HG02884 (cell line): ENCODE measurements around the gene EIF2AK3.
A peak's percentile ranks its signal among the peaks of the same experiment; 100 is the strongest.
"Not testable (repeated sequence)": the region's sequence is repeated elsewhere in the genome, so short reads cannot be mapped to it uniquely, and the experiment has no call there.

Source experiments
- ATAC-seq: cut with Tn5 transposase; IDR thresholded peaks from one replicate; pipeline ENCODE4 v1.9.1; 2021; ENCODE audit warnings: mild to moderate bottlenecking, moderate library complexity; ENCODE audit not compliant: unreplicated experiment

The EIF2AK3 gene

GRCh38 chr2:88627055-88627855 is at the start of gene EIF2AK3:
EIF2AK3 (minus strand) TSS chr2:88627464; CDS start chr2:88627274, 190 bp downstream.
- peak; percentile 82 for ATAC-seq

GRCh38 chr2:88673363-88673762 is 46.1 kb upstream of the EIF2AK3 start:
- no peak for ATAC-seq

GRCh38 chr2:88671786-88672427 is 44.6 kb upstream of the EIF2AK3 start:
- ATAC-seq, result peak; percentile 52

GRCh38 chr2:88669482-88670214 is 42.4 kb upstream of the EIF2AK3 start:
- ATAC-seq, result peak; percentile 69

- ATAC-seq, result no peak
Measured at GRCh38 chr2:88668862-88669261, 41.6 kb upstream of the EIF2AK3 start.

GRCh38 chr2:88667219-88667618 is 40.0 kb upstream of the EIF2AK3 start:
- no peak for ATAC-seq

- no peak for ATAC-seq
Measured at GRCh38 chr2:88666576-88666975, 39.3 kb upstream of the EIF2AK3 start.

- ATAC-seq, result no peak
Measured at GRCh38 chr2:88660622-88661021, 33.4 kb upstream of the EIF2AK3 start.

- ATAC-seq, result no peak
Measured at GRCh38 chr2:88659538-88659915, 32.3 kb upstream of the EIF2AK3 start.

GRCh38 chr2:88658881-88659537 is 31.7 kb upstream of the EIF2AK3 start:
- ATAC-seq, result no peak

GRCh38 chr2:88658326-88658725 is 31.1 kb upstream of the EIF2AK3 start:
- ATAC-seq, result no peak

- no peak for ATAC-seq
Measured at GRCh38 chr2:88657131-88657530, 29.9 kb upstream of the EIF2AK3 start.

GRCh38 chr2:88656690-88657089 is 29.4 kb upstream of the EIF2AK3 start:
- no peak for ATAC-seq

GRCh38 chr2:88654714-88655113 is 27.4 kb upstream of the EIF2AK3 start:
- ATAC-seq, result no peak

GRCh38 chr2:88651646-88652045 is 24.4 kb upstream of the EIF2AK3 start:
- ATAC-seq, result no peak

- not testable (repeated sequence) for ATAC-seq
Measured at GRCh38 chr2:88645291-88645882, 18.1 kb upstream of the EIF2AK3 start.

GRCh38 chr2:88642278-88642677 is 15.0 kb upstream of the EIF2AK3 start:
- ATAC-seq, result no peak

- no peak for ATAC-seq
Measured at GRCh38 chr2:88641330-88641729, 14.1 kb upstream of the EIF2AK3 start.

- no peak for ATAC-seq
Measured at GRCh38 chr2:88639865-88640264, 12.6 kb upstream of the EIF2AK3 start.

- ATAC-seq, result no peak
Measured at GRCh38 chr2:88638743-88639142, 11.5 kb upstream of the EIF2AK3 start.

- ATAC-seq, result no peak
Measured at GRCh38 chr2:88638123-88638650, 10.9 kb upstream of the EIF2AK3 start.
